GM21723 (cell line): ENCODE results near the gene CFAP410.

Experiments used
- ATAC-seq: cut with Tn5 transposase; IDR thresholded peaks from one replicate; pipeline ENCODE4 v1.9.1; 2021; ENCODE audit warnings: mild to moderate bottlenecking, moderate library complexity; ENCODE audit not compliant: unreplicated experiment

Gene CFAP410

DNA sequence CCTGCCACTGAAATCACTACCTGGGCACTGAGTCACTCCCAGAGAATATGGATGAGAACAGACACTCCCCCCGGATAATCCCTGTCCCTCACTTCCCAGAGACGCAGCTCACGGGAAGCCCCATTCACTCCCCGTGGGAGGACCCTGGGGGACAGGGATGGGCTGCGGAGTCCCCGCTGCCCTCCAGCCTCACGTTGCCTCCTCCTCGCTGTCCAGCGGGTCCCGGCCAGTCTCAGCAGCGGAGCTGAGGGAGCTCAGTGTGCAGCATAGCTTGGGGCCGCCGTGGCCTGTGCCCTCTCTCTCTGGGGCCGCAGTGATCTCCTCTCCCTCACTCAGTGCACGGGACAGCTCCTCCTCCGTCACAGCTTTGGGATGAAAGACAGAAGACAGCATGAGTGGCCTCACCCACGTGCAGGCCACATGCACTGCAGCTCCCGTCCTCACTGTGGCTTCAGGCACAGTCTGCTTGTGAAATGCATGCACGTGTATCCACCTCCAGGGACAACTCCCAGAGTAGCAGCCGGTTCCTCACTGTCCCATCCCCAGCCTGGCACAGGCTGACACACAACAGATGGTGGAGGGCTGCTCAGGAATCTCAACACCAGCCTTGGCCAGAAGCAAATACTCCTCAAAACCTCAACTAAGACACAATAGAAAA is 7.4 kb downstream of the CFAP410 start:
- ATAC-seq: no peak

- no peak for ATAC-seq
Measured at GRCh38 chr21:44331209-44331608, 8.0 kb downstream of the CFAP410 start.

DNA sequence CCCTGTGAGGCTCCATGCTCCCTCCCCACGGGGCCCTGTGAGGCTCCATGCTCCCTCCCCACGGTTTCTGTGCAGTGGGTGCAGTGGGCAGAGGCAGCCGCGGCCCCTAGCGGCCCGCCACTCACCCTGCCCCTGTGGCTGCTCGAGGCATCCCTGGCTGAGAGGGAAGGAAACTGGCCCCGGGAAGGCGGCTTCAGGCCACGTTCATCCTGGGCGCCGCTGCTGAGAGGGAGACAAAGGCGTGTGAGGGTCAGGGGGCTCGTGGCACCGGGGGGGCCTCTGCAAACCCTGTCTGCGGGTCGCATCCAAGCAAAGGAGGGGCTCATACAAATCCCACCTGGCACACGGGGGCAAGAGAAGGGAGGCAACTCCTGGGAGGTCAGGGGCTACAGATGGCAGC is 8.5 kb downstream of the CFAP410 start:
- ATAC-seq: no peak

- ATAC-seq: no peak
Measured at GRCh38 chr21:44329971-44330681, 9.1 kb downstream of the CFAP410 start.

GRCh38 chr21:44329086-44329889 is 9.9 kb downstream of the CFAP410 start:
- no peak for ATAC-seq

GRCh38 chr21:44328242-44328895 is 10.8 kb downstream of the CFAP410 start:
- no peak for ATAC-seq

- ATAC-seq: no peak
Measured at GRCh38 chr21:44327603-44327974, 11.6 kb downstream of the CFAP410 start.

GRCh38 chr21:44326716-44327602 is 12.2 kb downstream of the CFAP410 start:
- ATAC-seq: no peak

DNA sequence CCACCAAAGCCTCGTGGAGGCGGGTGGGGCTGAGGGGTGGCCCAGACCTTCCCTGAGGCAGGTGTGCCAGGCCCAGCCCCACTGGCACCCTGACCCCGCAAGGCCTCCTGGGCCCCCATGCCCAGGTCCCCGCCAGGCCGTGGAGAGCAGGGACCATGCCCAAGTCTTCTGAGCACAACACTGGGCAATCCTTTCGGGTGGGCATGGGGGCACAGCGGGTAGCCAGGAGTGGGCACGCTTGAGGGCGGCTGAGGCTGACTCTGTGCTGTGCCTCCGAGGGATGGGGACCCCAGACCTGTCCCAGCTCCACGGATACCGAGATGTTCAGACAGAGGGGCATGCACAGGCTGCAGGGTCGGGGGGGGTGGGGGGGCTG is 12.9 kb downstream of the CFAP410 start:
- no peak for ATAC-seq

DNA sequence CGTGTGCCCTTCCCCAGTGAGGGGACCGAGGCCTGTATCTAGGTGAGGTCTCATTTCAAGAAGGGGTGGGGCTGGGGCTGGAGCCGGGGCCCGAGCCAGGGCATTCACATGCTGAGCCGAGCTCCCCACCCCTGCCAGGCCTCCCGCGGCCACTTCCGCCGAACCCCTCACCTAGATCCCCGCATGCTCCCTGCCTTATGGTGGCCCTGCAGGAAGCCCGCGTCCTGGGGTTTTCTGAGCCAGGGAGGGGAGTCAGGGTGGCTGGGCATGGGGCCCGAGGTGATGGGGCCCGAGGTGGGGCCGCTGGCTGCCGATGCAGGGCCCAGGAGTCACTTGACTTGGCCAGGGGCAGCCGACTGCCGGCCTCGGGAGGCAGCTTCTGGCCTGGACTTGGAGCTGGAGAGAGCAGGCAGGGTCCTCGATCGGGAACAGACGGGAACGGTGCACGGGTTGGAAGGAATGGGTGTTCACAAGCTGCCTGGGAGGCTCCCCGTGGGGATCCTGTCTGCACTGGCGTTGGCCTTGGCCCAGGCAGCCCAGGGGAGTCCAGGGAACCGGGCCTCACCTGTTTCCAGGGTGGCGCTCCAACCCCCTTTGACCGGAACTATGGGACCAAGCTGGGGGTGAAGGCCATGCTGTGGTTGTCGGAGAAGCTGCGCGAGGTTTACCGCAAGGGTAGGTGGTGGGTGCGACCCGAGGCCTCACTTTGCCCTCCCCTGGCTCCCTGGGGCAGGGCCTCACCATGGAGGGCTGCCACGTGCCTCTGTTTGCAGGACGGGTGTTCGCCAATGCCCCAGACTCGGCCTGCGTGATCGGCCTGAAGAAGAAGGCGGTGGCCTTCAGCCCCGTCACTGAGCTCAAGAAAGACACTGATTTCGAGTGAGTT is 13.6 kb downstream of the CFAP410 start:
- ATAC-seq: no peak

DNA sequence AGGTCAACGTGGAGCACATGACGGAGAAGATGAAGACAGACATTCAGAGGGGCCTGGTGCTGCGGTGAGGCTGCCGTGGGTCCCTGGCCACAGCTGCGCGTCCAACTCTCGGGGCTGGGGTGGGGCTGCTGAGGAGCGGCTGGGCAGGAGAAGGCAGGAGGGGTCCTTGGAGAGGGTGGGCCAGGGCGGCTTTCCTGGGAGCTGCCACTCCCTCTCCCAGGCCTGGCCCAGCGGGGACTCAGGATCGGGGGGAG is 14.4 kb downstream of the CFAP410 start:
- ATAC-seq: no peak

GRCh38 chr21:44324106-44324853 is 14.9 kb downstream of the CFAP410 start:
- ATAC-seq: no peak

- no peak for ATAC-seq
Measured at GRCh38 chr21:44323591-44323990, 15.6 kb downstream of the CFAP410 start.

DNA sequence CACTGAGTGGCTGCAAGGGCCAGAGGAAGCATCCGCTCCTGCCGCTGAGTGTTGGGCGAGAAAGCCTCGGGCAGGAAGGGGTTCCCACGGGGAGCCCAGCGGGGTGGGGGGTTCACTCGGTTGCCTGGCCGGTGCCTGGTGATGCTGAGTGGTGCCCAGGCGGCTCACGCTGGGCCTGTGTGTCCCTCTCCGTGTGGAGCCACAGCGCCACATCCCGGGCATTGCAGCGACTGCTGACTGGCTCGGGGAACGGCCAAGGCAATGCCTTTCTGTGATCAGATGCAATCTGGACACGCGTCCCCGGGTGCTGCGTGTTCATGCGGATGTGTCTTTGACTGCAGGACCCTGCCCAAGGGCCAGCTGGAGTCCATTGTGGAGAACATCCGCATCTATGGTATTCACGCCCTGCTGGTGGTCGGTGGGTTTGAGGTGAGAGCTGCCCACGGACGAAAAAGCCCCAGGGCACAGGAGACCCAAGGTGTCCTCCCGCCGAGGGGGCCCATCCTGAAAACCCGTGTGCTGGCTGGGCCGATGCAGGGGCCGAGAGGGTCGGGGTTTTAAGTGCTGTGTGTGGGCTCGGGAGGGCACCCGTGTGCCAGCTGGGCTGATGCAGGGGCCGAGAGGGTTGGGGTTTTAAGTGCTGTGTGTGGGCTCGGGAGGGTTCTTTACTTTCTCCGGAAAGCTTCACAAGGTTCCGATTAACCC is 16.4 kb downstream of the CFAP410 start:
- ATAC-seq: no peak

DNA sequence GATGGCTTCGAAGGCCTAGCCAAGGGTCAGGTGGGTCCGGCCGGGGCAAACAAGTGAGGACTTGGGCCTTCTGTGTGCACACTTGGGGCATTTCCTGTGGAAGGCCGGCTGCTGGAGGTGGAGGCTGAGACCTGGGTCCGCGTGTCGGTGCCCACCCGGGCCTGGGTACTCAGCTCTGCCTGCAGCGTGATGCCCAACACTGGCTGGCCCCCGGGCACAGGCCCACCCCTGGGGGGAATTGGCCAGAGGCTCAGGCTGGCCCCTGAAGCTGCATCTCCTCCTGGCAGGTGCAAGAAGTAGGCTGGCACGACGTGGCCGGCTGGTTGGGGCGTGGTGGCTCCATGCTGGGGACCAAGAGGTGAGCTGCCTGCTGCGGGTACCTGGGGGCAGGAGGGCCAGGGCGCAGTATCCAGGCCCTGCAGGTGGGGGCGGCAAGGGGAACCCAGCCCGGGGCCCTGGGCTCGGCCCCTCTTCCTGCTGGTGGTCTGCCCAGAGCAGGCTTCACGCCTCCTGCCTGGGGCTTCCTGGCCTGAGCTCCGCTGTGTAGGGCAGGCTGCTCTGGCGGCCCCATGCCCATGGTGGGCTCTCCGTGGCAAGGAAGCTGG is 17.2 kb downstream of the CFAP410 start:
- no peak for ATAC-seq

DNA sequence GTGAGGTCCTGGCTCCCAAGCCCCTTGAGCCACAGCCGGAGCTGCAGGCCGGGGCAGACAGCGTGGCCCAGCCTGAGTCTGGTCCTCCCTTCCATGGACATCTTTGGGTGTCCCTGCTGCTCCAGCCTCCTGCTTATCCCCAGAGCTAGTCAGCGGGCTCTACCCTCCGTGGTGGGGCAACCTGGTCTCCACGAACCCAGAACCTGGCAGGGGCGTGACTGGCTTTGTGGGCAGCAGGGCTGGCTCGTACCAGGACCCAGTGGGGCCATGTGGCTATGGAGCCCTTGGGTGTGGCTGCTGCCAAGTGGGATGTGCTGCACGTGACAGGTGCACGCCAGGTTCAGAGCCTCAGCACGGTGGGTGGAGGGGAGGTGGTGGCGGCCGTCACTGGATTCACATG is 18.3 kb downstream of the CFAP410 start:
- ATAC-seq: no peak

GRCh38 chr21:44319407-44320065 is 19.7 kb downstream of the CFAP410 start:
- ATAC-seq: no peak
